BJ (cell line): ENCODE measurements around the gene NCK2. TPM values are rescaled to one million over a fixed set of nuclear protein-coding genes. Genes with fewer than 3 reads are reported as not detected.

Experiments used
- CTCF ChIA-PET: fragments of 350-600 bp; formaldehyde crosslinking; extraction: SDS; loops from one replicate; lab custom pipeline; 2021; ENCODE audit warnings: antibody characterized with exemption, inconsistent platforms; lab: Yijun Ruan, JAX
- POLR2A ChIA-PET: fragments of 300-600 bp; sonication (Branson Sonifier 250); formaldehyde crosslinking; extraction: SDS; loops from one replicate; lab custom pipeline; 2021; ENCODE audit warnings: antibody characterized with exemption; lab: Charles Lee
- DNase-seq: peaks from one replicate; pipeline ENCODE4 v3.0.0-alpha.2; 2011; ENCODE audit warnings: low read depth
- H3K27me3 ChIP-seq: 2 replicates; pipeline ENCODE4 v1.6.0; 2011; ENCODE audit warnings: low read length; ENCODE audit not compliant: control insufficient read depth, insufficient read depth
- H3K36me3 ChIP-seq: 2 replicates; pipeline ENCODE4 v1.5.1; 2011; ENCODE audit warnings: low read length; ENCODE audit not compliant: control insufficient read depth, insufficient read depth
- H3K4me3 ChIP-seq: 2 replicates; pipeline ENCODE4 v1.5.1; 2011; ENCODE audit warnings: low read depth, mild to moderate bottlenecking, control low read depth, low read length
- polyA plus RNA-seq: library from polyadenylated mRNA; depleted of rRNA; stranded (reverse); fragments of >200 nt; gene quantifications from 2 replicates; pipeline ENCODE4 v1.2.3, GENCODE V29; 2011
- TF ChIP-seq, protein P1 (sequence below): IDR thresholded peaks from 2 replicates; pipeline ENCODE4 v1.5.1; 2011; ENCODE audit warnings: low read depth, mild to moderate bottlenecking, control low read depth, inconsistent platforms, low read length, moderate library complexity; ENCODE audit not compliant: insufficient read depth

The NCK2 gene
- polyA plus RNA-seq, 1 experiment: 32.9 TPM

DNA sequence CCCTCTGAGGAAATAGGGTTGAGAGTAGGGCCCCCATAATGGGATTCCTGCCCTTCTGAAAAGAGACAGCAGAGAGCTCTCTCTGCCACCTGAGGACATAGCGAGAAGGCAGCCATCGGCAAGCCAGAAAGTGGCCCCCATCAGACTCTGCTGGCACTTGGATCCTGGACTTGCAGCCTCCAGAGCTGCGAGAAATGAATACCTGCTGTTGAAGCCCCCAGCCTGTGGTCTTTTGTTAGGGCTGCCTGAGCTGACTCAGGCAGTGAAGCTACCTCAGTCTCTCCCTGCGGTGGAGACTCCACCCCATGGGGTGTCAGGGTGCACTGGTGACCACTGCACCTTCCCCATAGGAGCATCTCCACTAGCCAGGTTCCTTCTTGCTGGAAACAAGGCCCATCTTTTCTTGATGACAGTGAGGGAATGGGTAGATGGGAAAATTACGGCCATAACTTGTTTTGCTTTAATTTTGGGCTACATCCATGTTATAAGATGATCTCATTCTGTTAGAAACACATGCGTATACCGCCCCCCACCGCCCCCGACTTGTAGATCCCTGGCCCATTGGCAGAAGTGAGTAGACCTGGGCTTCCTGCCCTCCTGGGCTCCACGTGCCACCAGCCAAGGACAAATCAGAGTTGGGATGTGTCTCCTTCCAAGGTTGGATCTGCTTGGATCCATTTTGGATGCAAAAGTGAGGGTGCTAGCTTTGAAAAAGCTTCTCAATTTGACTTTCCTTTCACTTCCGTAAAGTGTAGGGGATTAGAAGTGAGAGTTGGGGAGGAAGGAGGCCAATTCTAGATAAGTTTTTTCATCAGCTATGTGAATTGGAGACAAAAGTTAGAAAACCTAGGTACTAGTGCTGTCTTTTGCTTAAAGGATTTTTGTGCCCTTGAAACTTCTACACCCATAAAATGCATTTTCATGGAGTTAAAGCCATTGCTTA, 42.9 kb downstream of the NCK2 start:
- no peak for DNase-seq
- TF ChIP-seq, protein P1, sequence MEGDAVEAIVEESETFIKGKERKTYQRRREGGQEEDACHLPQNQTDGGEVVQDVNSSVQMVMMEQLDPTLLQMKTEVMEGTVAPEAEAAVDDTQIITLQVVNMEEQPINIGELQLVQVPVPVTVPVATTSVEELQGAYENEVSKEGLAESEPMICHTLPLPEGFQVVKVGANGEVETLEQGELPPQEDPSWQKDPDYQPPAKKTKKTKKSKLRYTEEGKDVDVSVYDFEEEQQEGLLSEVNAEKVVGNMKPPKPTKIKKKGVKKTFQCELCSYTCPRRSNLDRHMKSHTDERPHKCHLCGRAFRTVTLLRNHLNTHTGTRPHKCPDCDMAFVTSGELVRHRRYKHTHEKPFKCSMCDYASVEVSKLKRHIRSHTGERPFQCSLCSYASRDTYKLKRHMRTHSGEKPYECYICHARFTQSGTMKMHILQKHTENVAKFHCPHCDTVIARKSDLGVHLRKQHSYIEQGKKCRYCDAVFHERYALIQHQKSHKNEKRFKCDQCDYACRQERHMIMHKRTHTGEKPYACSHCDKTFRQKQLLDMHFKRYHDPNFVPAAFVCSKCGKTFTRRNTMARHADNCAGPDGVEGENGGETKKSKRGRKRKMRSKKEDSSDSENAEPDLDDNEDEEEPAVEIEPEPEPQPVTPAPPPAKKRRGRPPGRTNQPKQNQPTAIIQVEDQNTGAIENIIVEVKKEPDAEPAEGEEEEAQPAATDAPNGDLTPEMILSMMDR: no peak
- POLR2A ChIA-PET: no interaction called here
- CTCF ChIA-PET: interaction anchor here (0.6 to 0.7 kb wide), 2 partner anchors 18 to 58 kb away, joined by 3 read pairs; no protein-coding TSS in a partner anchor
- H3K36me3 ChIP-seq: no peaks in the 10 kb centered on the region; the same call in 1 of the 2 replicates
- H3K27me3 ChIP-seq: no peaks in the 10 kb centered on the region
- no peak overlapping the region for H3K4me3 ChIP-seq

DNA sequence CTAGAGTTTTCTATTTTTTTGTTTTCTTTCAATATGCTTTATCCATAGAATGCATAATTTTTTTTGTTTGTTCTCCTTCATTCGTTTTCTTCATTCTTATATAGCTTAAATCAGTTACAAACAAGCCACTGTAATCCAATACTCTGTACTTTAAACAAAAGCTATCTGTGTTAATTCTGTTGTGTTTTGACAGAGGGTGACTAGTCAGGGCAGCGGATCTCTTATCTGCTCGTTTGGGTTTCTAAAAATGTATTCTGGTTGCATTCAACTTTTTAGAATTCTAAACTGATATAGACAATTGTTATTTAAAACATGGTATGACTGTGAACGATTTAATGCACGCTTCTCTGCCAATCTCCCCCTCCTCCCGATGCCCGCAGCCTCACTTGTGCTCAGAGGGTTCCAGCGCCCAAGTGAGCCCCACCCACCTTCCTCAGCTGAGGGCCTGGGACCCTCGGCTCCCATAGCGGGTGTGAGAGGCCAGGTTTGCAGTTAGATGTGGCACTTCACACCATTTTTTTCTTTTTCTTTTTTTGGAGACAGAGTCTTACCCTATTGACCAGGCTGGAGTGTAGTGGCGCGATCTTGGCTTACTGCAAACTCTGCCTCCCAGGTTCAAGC, 44.1 kb downstream of the NCK2 start:
- Histone ChIP-seq H3K4me3 (no peak overlapping the region), H3K36me3 (no peaks in the 10 kb centered on the region; the same call in 1 of the 2 replicates), H3K27me3 (no peaks in the 10 kb centered on the region)
- ChIA-PET POLR2A (no interaction called here), CTCF (interaction anchor here (0.6 to 1.6 kb wide), 4 partner anchors 9 to 85 kb away, joined by 3 to 5 read pairs (median 3); no protein-coding TSS in a partner anchor)
- no peak for DNase-seq
- TF ChIP-seq, protein P1: no peak

GRCh38 chr2:105789745-105790460, 45.2 kb downstream of the NCK2 start:
- TF ChIP-seq, protein P1: peak; percentile 31
- H3K4me3 ChIP-seq: no peak overlapping the region
- DNase-seq: peak; percentile 37
- no peaks in the 10 kb centered on the region; the same call in 1 of the 2 replicates for H3K36me3 ChIP-seq
- POLR2A ChIA-PET: no interaction called here
- CTCF ChIA-PET: interaction anchor here (0.7 to 1.6 kb wide), 4 partner anchors 10 to 96 kb away, joined by 3 to 5 read pairs (median 3); no protein-coding TSS in a partner anchor
- no peaks in the 10 kb centered on the region for H3K27me3 ChIP-seq

DNA sequence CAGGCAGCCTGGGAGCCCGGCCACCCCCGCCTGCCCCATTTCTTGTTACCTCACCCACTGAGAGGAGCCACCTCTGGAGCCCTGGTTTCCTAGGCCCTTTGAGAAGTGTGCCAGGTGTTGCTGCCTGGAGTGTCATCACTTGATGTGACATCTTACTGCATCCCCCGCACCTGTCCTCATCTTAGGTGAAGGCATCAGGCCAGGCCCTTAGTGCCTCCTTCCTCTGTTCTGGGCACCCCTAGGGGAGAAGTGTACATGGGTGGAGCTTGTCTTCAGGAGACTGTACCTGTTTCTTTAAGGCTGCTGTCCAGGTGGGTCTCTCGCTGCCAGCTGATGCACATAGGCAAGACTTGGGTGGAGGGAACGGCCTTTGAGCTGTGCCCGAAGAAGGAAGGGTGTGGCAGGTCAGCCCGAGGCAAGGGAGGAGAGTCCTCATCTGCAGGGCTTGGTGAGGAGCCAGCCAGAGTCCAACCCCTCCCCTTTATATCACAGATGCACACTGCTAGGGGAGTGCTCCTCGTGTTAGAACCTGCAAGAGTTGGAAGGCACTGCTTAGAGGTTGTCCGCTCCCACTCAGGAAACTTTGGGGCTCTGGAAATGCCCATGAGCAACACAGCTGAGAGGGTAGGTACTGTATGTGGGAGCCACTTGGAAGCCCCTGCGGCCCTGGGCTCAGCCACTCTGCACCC, 45.9 kb downstream of the NCK2 start:
- POLR2A ChIA-PET: no interaction called here
- Histone ChIP-seq H3K4me3 (no peak overlapping the region), H3K36me3 (no peaks in the 10 kb centered on the region; the same call in 1 of the 2 replicates), H3K27me3 (no peaks in the 10 kb centered on the region)
- TF ChIP-seq, protein P1: no peak
- CTCF ChIA-PET: interaction anchor here (0.8 to 1.6 kb wide), 2 partner anchors 14 to 95 kb away, joined by 3 to 5 read pairs; no protein-coding TSS in a partner anchor
- DNase-seq: no peak
